Activated CD8-positive, alpha-beta T cell treated with anti-CD3 and anti-CD28 coated beads for 36 hours (primary cell): ENCODE data around the gene FAM83D. TPM values are rescaled to one million over a fixed set of nuclear protein-coding genes. Genes with fewer than 3 reads are reported as not detected.
"Not testable (repeated sequence)": the region's sequence is repeated elsewhere in the genome, so short reads cannot be mapped to it uniquely, and the experiment has no call there.

Experiments
- ATAC-seq: fragments of 200-7000 bp; cut with Tn5 transposase; one replicate; pipeline ENCODE4 v1.10.0; 2021; ENCODE audit warnings: mild to moderate bottlenecking, moderate library complexity
- CTCF ChIA-PET: fragments of 350-600 bp; sonication (Branson Sonifier 250); formaldehyde crosslinking; loops from one replicate; lab custom pipeline; 2021; ENCODE audit warnings: antibody characterized with exemption; lab: Charles Lee
- POLR2A ChIA-PET: fragments of 350-600 bp; sonication (Branson Sonifier 250); formaldehyde crosslinking; loops from one replicate; lab custom pipeline; 2021; ENCODE audit warnings: antibody characterized with exemption; lab: Charles Lee
- DNase-seq: peaks from one replicate; pipeline ENCODE4 v3.0.0-alpha.2; 2020
- H3K27ac Mint-ChIP-seq: one replicate; pipeline ENCODE4 v1.8.0; 2021; ENCODE audit warnings: mild to moderate bottlenecking, mixed read lengths
- H3K27me3 Mint-ChIP-seq: one replicate; pipeline ENCODE4 v1.8.0; 2021; ENCODE audit warnings: mixed read lengths
- H3K36me3 Mint-ChIP-seq: one replicate; pipeline ENCODE4 v1.8.0; 2021; ENCODE audit warnings: low read depth, mixed read lengths
- H3K4me1 Mint-ChIP-seq: one replicate; pipeline ENCODE4 v1.8.0; 2021; ENCODE audit warnings: low read depth, mixed read lengths
- H3K4me3 Mint-ChIP-seq: one replicate; pipeline ENCODE4 v1.8.0; 2021; ENCODE audit warnings: mild to moderate bottlenecking, moderate library complexity, mixed read lengths
- H3K9me3 Mint-ChIP-seq: one replicate; pipeline ENCODE4 v1.8.0; 2021; ENCODE audit warnings: mixed read lengths
- CTCF ChIP-seq: fragments of 200-600 bp; IDR thresholded peaks from one replicate; pipeline ENCODE4 v1.8.0; 2022; ENCODE audit warnings: antibody characterized with exemption, mild to moderate bottlenecking
- intact Hi-C: fragments of 100-400 bp; cut with micrococcal nuclease; formaldehyde crosslinking; loops from one replicate; pipeline ENCODE4 v1.10.0; 2022
- total RNA-seq, 2 experiments: library from RNA; stranded (reverse); gene quantifications; one replicate each; pipeline ENCODE4 v1.2.3, GENCODE V29; 2021

The FAM83D gene
- total RNA-seq, 2 experiments from 2014 or later, result 12.6 to 13.8 TPM

DNA sequence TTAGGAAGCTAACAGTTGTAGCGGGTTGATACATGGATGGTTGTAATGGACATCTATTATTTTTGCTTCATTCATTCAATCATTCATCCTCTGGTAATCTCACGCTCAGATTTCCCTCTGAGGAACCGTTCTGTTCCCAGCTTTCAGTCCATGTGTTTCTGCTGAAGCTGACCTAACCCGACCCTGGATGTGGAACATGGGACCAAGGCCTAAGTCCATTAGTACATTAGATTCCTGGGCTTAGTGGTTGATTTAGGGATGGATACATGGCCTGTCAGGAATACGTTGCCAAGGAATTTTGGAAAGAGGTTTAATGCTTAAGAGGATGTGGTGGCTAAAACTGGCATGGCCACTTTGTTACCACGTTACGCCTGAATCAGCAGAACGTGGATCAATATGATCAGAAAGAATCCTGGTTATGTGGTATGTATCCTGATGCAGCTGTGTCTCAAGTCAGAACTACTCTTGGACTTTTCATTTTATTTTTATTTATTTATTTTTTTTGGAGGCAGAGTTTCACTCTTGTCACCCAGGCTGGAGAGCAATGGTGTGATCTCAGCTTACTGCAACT is 31.8 kb downstream of the FAM83D start:
- H3K4me3 Mint-ChIP-seq, result no peak overlapping the region
- H3K36me3 Mint-ChIP-seq, result peaks cover 5% of the 10 kb centered on the region
- no peak for TF ChIP-seq CTCF
- ATAC-seq (no peak), DNase-seq (no peak)
- H3K27ac Mint-ChIP-seq, result no peak overlapping the region
- no peaks in the 10 kb centered on the region for H3K9me3 Mint-ChIP-seq
- ChIA-PET CTCF (interaction anchor here (1.9 kb wide), 1 partner anchor 91 kb away, joined by 12 read pairs; no protein-coding TSS in a partner anchor), POLR2A (no interaction called here)
- peaks cover 7% of the 10 kb centered on the region for H3K4me1 Mint-ChIP-seq
- intact Hi-C loops, result no loop called here
- no peaks in the 10 kb centered on the region for H3K27me3 Mint-ChIP-seq

- H3K27ac Mint-ChIP-seq, DNase-seq, H3K36me3 Mint-ChIP-seq, ATAC-seq, intact Hi-C loops, H3K4me3 Mint-ChIP-seq, H3K27me3 Mint-ChIP-seq, H3K9me3 Mint-ChIP-seq: not testable (repeated sequence)
- ChIA-PET CTCF (interaction anchor here (1.3 to 3.3 kb wide), 4 partner anchors 19 to 89 kb away, joined by 3 to 30 read pairs (median 4); no protein-coding TSS in a partner anchor), POLR2A (interaction anchor here (3.2 kb wide), 1 partner anchor 34 kb away, joined by 20 read pairs; the partner anchor contains the start of gene FAM83D)
- peaks cover 20% of the 10 kb centered on the region for H3K4me1 Mint-ChIP-seq
Measured at GRCh38 chr20:38960187-38960687, 34.0 kb downstream of the FAM83D start.

DNA sequence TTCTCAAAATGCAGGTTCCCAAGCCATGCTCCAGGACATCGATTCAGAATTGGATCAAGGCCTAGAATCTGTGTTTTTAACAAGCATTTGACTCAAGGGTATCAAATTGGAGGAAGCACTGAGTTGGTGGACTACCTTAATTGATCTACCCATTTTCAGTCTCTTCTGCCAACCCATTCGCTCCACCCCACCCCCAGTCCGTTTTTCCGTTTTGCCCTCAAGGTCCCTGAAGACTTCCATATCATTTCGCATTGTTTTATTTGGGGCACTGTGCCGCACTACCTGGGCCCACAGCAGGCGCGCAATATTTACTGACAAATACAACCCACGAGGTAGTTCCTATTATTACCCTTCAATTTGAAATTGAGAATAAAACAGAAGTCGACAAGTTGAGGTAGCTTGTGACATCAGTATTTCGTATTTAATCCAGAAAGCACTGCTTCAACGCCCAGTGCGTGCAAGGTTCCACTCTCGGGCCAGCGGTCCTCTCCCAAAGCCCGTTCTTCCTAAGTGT is 35.4 kb downstream of the FAM83D start:
- ChIA-PET POLR2A (interaction anchor here (0.6 to 3.2 kb wide), 15 partner anchors 12 to 118 kb away, joined by 3 to 20 read pairs (median 3); partner anchors contain the start of gene FAM83D), CTCF (interaction anchor here (0.6 to 3.3 kb wide), 17 partner anchors 19 to 209 kb away, joined by 3 to 30 read pairs (median 5); partner anchors contain the start of gene FAM83D)
- Mint-ChIP-seq H3K27me3 (no peaks in the 10 kb centered on the region), H3K9me3 (no peaks in the 10 kb centered on the region), H3K36me3 (peaks cover 7% of the 10 kb centered on the region), H3K4me3 (peak overlapping the region; percentile 87), H3K27ac (peak overlapping the region; percentile 93), H3K4me1 (peaks cover 20% of the 10 kb centered on the region)
- DNase-seq (peak; percentile 56), ATAC-seq (no peak)
- no peak for TF ChIP-seq CTCF
- intact Hi-C loops, result no loop called here

DNA sequence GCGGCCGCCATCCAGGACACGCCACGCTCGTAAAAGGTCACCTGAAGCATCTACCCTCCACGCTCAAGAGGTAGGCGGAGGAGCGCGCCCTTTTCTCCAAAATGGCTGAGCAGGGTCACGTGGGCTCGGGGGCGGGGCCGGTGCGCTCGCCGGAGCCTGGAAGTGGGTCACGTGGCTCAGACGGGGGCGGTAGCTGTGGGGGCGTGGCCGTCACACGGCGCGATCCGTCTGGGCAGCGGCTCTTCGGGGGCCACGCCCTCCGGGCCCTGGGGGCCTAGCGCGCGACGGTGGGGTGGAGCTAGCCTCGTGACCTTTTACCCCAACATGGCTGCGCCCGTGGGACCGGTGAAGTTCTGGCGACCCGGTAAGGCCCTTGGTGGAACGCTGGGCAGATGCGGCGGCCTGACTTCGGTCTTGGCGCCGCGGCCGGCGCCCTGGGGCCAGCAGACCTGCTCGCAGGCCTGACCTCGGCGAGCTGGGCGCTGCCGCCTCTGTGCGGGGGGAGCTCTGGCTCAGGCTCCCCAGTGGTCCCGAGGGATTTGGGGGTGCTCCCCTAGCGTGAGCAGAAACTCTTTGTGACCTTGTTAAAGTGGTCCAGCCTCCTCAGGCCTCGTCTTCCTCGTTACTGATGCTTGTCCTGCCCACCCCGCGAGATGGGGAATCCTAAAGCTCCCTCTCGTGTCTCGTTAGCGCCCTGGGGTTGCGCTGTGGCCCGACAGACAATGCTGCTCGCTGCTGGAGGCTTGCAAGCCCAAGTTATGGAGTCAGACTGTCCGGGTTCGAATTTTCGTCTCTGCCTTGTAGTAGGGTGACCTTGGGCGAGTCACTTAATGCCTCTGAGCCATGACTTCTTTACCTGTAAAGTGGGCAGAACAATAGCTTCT is 36.1 kb downstream of the FAM83D start, which contains the start of gene DHX35:
TSS of gene DHX35 (plus strand) at position 301 of the 884 bp plus-strand sequence. CDS start at position 325, 24 bp downstream.
- peak within 1 kb of the TSS; percentile 87 for H3K4me3 Mint-ChIP-seq
- CTCF ChIA-PET, result interaction anchor here (0.9 to 3.3 kb wide), 18 partner anchors 13 to 210 kb away, joined by 3 to 30 read pairs (median 5); partner anchors contain the start of gene FAM83D
- H3K4me1 Mint-ChIP-seq, result peaks cover 20% of the 10 kb centered on the region
- no peaks in the 10 kb centered on the region for H3K9me3 Mint-ChIP-seq
- H3K27me3 Mint-ChIP-seq, result no peaks in the 10 kb centered on the region
- peak within 1 kb of the TSS; percentile 93 for H3K27ac Mint-ChIP-seq
- DNase-seq (peak; percentile 99), ATAC-seq (peak; percentile 99)
- H3K36me3 Mint-ChIP-seq, result peaks cover 7% of the 10 kb centered on the region
- intact Hi-C loops, result no loop called here
- peak; percentile 18 for TF ChIP-seq CTCF
- POLR2A ChIA-PET, result interaction anchor here (0.6 to 3.2 kb wide), 20 partner anchors 8 to 527 kb away, joined by 3 to 20 read pairs (median 4); partner anchors contain the start of genes FAM83D and SNHG17

GRCh38 chr20:38962928-38963401 is 36.7 kb downstream of the FAM83D start:
- Mint-ChIP-seq H3K27ac (peak overlapping the region; percentile 92), H3K27me3 (no peaks in the 10 kb centered on the region), H3K36me3 (peaks cover 7% of the 10 kb centered on the region), H3K9me3 (no peaks in the 10 kb centered on the region), H3K4me3 (peak overlapping the region; percentile 87), H3K4me1 (peaks cover 20% of the 10 kb centered on the region)
- POLR2A ChIA-PET, result interaction anchor here (0.6 to 3.2 kb wide), 13 partner anchors 8 to 527 kb away, joined by 3 to 20 read pairs (median 4); partner anchors contain the start of genes FAM83D and SNHG17
- intact Hi-C loops, result no loop called here
- DNase-seq (no peak), ATAC-seq (no peak)
- CTCF ChIA-PET, result interaction anchor here (0.9 to 3.3 kb wide), 15 partner anchors 10 to 118 kb away, joined by 3 to 30 read pairs (median 6); partner anchors contain the start of gene FAM83D
- TF ChIP-seq CTCF, result no peak
